NCI-H2227 (cell line): ENCODE measurements around the gene ATG14.
A peak's percentile ranks its signal among the peaks of the same experiment; 100 is the strongest.
"Not testable (repeated sequence)": the region's sequence is repeated elsewhere in the genome, so short reads cannot be mapped to it uniquely, and the experiment has no call there.

Experiments used
- DNase-seq: peaks from one replicate; lab custom pipeline; 2025; ENCODE audit not compliant: unreplicated experiment; lab: John Stamatoyannopoulos, UW

The ATG14 gene

DNA sequence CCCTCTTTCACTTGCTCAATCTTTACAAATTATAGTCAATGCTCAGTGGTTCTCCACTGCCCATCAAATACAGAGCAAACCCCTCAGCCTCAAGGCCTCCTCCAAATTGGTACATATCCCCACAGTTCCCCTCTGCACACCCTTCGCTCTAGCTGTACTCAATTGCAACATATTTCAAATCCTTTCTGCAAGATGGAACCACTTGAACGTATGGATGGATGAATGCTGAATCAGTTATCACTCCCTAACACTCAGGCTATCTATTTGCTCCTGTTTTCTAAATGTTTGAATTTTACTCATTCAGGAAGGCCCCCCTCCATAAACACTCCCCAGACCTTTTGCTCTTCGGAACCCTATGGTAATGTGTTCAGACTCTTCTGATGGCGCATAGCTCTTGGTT, 24.5 kb downstream of the ATG14 start:
- DNase-seq: no peak

DNA sequence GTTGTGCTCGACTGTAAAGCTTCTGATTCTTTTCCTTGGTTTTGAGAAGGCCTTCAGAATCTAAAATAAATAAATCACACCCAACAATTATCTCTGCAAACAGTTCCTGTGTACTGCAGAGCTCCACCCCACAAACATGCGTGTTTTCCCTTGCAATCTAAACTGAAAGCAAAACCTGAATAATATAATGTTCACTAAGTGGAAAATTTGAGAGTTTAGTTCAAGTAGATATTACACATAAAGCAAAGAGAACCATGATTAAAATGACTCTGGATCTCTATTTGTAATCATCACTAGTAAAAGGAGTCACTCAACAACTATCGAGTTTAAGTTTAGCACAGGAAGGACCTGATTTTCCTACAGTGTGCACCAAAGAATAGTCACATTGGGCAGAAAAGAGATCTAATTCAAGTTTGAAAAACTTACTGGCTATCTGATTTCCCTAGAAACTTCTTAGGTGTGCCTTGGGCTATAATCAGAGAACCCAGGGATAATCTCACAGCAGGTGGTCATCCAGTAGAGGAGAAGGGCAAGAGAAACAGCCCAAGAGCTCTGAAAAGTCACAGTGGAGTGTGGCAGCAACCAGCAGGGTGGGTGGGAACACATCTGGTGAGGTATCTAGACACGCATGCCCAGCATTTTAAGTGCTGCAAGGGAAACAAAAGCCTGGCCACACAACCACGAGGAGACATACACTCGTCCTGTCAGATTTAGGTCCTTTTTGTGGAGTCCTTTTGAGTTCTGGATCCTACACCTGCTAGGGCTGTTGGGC, 25.4 kb downstream of the ATG14 start:
- peak; percentile 17 for DNase-seq

DNA sequence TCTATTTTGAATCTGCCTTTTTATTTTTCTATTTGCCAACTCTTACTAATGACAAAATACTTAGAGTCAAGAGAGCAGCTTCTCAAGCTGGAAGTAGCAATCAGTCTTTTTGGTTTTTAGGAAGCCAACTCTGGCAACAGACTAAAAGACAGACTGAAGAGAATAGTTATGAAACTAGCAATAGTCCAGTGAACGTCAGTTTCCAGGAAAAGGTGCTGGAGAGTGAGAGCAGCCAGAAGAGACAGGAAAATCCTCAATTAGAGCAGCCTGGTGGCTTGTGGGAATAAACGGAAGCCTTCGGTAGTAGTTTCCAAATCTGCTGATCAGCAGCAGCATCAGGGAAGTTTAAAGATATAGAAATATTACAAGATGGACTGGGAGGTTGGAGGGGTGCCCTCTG, 27.1 kb downstream of the ATG14 start:
- DNase-seq: no peak

DNA sequence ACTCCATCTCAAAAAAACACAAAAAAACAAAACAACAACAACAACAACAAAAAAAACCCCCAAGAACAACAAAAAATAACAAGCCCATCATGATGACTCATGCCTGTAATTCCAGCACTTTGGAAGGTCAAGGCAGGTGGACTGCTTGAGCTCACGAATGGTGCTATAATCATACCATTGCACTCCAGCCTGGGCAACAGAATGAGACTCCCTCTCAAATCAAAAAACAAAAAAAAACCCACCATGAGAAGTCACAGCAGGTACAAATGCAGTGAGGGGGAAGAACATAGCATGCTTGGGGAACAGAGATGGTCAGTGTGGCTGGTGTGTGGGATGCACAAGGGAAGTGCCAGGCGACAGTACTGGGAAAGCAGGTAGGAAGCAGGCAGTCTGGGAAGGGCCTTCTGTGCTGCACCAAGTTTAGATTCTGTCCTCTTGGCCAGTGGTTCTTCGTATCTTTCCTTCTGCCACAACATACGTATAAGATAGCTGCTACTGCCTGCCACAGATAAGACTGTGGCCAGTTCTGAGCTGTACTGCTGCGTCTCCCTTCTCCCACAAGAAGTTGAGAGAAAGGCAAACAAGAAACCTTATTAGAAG, 28.0 kb downstream of the ATG14 start:
- DNase-seq: peak; percentile 17

DNA sequence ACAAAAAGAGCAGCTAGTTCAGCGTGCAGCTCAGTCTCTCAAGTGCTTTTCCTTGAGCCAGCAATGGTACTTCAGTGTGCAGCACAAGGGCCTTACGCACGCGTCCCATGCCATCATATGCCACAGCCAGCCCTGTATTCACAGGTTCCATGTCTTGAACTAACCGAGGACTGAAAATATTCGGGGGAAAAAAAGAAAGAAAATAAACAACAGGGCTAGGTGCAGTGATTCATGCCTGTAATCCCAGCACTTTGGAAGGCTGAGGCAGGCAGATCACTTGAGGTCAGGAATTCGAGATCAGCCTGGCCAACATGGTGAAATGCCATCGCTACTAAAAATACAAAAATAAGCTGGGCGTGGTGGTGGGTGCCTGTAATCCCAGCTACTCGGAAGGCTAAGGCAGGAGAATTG, 28.6 kb downstream of the ATG14 start:
- not testable (repeated sequence) for DNase-seq

DNA sequence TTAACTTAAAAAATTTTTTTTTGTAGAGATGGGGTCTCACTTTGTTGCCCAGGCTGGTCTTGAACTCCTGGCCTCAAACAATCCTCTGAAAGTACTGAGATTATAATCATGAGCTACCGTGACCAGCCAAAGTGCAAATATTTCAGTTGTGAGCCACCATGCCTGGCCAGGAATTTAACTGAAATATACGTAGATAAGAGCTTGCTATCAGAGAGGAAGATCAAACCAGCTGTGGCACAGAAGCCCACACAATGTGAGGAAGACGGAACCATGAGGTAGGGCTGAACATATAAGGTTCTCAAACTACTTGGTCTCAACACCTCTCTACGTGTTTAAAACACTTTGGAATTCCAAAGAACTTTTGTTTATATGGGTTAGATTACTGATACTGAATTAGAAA, 29.1 kb downstream of the ATG14 start:
- DNase-seq: no peak

DNA sequence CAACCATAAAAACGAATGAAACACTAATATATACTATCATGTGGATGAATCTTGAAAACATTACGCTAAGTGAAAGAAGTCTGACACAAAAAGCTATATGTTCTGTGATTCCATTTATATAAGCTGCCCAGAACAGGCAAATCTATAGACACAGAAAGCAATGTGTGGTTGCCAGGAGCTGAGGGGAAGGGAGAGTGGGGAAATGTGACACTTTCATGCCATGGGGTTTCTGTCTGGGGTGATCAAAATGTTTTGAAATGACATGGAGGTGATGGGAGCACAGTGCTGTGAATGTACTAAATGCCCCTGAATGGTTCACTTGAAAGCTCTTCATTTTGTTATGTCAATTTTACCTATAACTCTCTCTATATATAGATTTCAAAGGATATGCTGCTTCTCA, 30.1 kb downstream of the ATG14 start:
- no peak for DNase-seq

DNA sequence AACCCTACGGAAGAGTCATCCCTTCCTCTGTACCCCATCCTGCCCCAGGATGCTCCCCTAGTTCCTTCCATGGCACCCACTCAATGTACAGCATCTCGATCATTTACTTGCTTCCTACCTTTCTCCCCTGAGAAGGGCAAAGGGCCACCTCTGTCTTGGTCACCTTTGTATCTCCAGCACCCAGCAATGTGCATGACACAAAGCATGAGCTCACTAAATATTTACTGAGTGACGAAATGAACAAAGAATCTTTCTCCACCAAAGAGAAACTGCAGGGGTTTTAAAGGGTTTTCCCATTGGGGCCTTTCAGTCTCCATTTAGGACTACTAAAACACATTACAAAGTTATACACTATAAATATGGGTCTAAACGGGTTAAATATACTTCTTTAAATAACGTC, 30.6 kb downstream of the ATG14 start:
- no peak for DNase-seq

DNA sequence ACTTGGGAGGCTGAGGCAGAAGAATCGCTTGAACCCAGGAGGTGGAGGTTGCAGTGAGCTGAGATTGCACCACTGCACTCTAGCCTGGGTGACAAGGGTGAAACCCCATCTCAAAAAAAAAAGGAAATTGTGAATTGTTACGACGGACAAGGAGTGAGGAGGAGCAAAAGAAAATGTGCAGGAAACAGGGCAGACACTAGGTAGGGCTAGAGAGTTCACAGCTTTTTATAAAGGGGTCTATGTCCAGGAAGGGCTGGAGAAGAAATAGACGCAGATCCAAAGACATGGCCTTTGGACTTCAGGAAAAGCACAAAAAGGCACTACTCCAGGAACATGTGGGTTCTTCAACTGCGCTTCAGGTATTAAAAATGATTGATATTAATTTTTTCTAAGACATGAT, 34.4 kb downstream of the ATG14 start:
- no peak for DNase-seq

DNA sequence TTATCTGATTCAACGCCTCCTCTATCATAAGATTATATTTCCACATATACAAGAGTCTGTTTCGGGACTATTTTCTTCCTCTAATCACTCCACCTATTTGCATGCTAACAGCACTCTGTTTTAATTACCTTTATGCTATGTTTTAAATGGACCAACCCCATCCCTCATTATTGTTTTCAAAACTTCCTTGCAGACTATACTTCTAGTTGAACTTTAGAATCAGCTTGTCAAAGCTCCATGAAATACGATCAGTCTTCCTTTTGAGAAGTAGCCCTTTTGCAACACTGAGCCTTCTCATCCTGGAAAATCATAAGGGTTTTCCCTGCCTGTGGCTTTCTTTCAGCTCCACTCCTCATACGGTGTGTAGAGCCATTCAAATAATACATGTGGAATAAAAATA, 36.9 kb downstream of the ATG14 start:
- no peak for DNase-seq

DNA sequence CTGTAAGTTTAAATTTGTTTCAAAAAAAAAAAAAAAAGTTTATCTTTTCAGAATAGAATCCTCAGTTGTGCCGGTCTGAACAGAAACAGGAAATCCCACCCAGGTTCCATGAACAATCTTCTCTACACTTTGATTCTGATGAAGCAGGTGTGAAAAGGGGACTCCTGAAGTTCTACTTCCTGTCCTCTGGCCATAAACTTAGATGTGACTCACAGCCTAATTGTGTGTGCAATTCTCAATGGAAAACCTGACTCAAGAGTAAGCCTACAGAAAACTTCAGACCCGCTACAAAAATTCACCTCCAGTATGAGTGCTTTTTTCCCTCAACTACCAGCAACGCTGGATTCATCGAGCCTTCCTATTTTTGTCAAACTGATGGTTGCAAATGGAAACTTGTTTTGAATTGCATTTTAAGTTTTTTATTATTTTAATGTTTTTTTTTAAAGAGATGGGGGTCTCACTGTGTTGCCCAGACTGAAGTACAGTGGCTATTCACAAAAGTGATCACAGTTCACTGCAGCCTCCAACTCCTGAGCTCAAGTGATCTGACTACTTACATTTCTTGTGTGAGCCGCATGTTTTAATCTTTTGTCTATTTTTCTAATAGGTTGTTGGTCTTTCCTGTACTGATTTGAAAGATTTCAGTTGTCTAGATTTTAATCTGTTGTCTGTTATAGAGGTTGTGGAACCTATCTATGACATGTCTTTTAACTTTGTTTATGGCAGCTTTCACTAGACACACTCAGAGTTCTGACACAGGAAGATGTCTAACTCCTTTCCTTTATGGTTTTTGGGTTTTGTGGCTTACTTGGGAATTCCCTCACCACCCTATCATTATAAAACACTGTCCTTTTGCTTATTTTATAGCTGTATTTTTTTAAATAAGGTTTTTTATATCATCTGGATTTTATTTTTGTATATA, 37.6 kb downstream of the ATG14 start:
- DNase-seq: no peak

DNA sequence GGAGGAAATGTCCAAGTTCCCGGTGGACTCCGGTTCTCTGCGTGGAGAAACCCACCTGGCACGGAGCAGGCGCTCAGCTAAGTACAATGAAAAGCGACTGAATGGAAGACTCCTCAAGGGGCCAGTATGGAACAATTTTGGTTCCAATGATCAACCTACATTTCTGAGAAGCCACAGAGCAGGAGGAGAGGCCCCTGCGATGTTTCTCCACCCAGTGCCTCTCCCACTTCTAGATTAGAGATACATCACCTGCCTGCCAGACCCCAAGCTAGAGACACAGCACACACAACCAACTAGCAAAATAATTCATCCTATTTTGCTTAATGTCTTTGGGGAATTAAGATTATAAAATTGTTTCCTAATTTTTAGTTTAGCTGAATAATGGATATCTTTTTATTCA, 38.8 kb downstream of the ATG14 start:
- no peak for DNase-seq

DNA sequence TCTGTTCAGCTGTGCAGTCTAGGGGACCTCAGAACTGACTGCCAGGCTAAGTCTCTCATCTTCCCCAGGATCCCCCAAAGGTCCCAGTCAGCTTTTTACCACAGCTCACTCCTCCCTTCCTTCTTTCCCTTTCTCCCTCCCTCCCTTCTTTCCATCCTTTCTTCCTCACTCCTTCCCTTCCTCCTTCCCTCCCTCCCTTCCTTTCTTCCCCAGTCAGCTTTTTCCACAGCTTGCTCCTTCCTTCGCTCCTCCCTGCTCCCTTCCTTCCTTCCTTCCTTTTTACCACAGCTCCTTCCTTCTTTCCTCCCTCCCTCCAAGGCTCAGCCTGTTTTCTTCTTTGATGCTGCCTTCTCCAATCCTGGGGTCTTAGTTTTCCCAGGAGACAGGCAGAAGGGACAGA, 39.2 kb downstream of the ATG14 start:
- DNase-seq: no peak

DNA sequence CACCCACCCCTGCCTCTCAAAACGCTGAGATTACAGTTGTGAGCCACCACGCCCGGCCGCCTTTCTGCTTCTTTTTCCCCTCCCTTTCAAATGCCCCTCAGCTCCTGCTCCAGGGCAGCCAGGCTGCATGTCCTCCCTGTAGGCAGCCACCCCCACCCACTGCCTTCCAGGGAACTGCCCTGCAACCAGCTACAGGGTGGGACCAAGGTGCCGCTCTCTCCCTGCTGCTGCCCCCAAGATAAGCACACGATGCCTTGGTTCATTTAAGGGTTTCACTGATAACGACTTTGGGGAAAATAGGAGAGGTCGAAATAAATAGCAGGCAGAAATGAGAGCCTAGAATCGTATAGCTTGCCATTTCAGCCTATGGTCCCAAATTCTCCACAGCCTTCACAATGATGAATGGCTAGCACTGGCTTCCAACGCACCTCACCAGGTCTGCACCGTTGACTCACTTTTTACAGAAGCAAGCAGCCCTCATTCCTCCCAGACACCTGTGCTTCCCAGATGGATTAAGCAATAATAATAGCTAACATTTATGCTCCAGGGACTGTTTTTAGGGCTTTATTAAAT, 40.7 kb downstream of the ATG14 start:
- no peak for DNase-seq

DNA sequence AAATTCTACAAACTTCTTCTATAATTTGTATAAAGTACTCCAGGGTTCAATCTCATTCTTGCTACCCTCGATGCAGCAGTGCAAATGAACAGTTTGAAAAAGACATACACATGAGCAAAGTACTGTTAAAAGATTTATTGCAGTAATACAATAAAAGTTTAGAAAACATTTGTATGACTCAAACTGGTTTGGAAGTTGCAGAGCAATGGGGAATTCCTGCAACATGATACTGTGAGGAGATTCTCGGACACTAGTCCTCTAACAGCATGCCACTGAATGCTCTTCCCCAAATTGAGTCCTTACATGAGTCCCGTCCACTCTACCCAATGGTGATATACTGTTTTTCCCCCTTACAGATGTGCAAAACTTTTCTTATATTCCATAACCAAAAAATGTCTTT, 45.4 kb downstream of the ATG14 start:
- no peak for DNase-seq

DNA sequence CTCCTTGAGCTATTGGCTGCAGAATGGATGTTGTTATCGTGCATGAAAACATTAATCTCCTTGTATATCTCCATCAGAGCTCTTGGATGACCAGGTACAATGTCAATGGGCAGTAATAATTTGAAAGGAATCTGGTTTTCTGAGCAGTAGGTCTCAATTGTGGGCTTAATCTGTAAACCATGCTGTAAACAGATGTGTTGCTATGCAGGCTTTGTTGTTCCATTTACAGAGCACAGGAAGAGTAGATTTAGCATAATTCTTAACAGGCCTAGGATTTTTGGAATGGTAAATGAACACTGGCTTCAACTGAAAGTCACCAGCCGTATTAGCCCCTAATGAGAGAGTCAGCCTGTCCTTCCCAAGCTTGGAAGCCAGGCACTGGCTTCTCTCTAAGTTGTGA, 50.4 kb downstream of the ATG14 start:
- no peak for DNase-seq

DNA sequence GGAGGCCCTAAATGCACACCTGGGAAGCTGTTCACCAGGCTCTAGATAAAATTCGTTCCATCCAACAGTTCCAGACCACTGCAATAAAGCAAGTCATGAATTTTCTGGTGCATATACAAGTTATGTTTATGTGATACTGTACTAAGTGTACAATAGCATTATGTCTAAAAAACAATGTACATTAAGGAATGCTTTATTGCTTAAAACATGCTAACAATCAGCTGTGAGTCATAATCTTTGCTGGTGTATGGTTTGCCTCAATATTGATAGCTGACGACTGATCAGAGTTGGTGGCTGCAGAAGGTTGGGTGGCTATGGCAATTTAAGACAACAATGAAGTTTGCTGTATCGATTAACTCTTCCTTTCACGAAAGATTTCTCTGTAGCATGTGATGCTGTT, 52.3 kb downstream of the ATG14 start:
- DNase-seq: no peak

DNA sequence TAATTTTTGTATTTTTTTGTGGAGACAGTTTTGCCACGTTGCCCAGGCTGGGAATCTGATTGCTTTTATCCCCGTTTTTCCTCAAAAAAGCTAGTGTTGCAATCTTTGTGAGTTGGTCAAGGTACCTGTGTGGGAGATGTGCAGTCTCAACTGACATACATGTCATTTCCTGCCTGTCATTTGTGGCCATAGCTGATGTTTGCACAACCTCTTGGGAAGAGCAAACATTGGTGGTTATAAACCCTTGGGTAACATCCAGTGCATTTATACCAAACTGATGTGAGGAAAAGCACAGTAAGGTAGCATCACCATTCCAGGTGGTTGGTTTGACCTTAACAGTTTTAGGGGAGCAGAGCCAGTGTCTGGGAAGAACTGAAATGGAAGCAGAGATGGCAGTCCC, 54.7 kb downstream of the ATG14 start:
- DNase-seq: no peak

DNA sequence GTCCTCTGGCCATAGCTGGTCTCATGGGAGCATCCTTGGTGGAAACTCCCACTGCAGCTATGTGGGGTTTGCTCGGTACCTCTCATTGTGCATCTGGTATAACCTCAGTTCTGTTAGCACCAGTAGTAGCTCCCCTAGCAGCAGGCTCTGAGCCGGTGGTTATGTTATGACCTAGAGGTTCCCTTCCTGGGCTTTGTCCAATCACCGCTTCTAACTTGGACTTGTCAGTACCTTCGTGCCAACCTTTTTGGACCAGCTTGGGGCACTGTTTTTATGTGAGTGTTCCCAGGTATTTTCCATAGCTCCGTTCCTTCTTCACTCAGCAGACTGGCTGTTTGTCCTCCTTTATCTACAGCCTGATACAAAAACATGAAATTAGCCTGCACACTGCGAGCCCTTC, 55.7 kb downstream of the ATG14 start:
- no peak for DNase-seq

DNA sequence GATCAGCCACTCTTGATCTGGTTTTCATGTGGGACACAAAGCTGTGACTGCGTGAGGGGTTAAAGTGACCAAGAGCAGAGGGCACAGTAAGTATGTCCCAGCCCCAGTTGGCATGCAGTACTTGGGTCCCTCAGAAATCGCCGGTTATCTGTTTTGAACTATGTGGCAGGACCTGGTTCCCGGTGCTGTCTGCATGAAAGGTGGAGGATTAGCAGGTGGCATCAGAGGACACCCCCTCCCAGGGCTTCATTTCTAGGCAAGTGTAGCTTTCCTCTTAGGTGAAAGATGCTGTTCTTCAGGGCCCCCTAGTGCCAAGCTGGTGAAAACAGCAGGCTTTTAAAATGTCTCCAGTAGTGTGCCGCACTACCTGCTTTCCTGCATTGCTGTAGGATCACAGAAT, 57.1 kb downstream of the ATG14 start:
- peak; percentile 66 for DNase-seq

DNA sequence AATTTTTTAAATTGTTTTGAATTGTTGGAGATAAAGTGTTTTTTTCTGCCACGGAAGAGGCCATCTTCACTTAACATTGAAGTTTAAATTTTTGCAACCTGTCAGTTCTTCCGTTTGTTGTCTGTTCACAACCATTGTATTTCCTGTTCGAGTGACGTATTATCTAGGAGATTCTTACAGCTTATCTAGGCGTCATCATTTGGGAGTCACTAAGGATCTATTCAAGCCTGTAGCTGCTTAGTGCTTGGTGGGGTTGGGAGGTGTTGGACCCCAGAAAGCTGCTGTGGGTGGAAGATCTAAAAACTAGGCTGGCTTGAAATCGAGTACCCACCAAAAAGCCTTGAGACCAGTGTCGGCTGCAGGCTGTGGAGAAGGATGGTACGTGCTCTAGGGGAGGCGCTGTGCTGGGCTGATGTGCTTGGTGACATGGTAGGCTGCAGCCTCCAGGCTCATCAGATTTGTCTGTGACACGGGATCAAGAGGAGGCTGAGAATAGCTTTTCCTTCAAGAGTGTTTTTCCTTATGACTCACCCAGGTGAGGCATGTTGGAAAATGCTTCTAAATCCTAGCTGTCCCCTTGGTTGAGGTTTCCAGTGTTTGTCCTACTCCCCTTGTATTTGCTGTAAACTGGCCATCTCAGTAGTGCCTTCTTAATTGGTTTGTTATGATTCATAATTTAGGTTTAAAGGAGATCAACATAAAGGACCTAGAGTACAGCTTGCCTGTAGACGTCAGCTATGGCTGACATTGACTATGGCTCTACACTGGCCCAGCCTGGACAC, 57.8 kb downstream of the ATG14 start:
- DNase-seq: no peak
